IMR-90 (cell line): ENCODE measurements around the gene USP32. TPM values are rescaled to one million over a fixed set of nuclear protein-coding genes. Genes with fewer than 3 reads are reported as not detected.
A peak's percentile ranks its signal among the peaks of the same experiment; 100 is the strongest.

Source experiments
- ATAC-seq: fragments of 200-7000 bp; cut with Tn5 transposase; 2 replicates; pipeline ENCODE4 v1.9.1; 2020; ENCODE audit warnings: low read depth, mild to moderate bottlenecking, moderate library complexity
- BruUV-seq: library from RNA; stranded (reverse); fragments of 400-500 nt; replicated peaks from 2 replicates; lab custom pipeline; 2021; lab: Mats Ljungman, UMichigan
- CTCF ChIA-PET: fragments of 300-600 bp; formaldehyde crosslinking; extraction: SDS; loops from one replicate; lab custom pipeline; 2021; ENCODE audit warnings: antibody characterized with exemption; lab: Yijun Ruan, JAX
- POLR2A ChIA-PET: fragments of 300-600 bp; sonication (Branson Sonifier 250); formaldehyde crosslinking; loops from one replicate; lab custom pipeline; 2022; ENCODE audit warnings: antibody characterized with exemption; ENCODE audit not compliant: unreplicated experiment; lab: Charles Lee
- DNase-seq: peaks from one replicate; pipeline ENCODE4 v3.0.0; 2013
- H2AFZ ChIP-seq: replicated peaks from 2 replicates; pipeline ENCODE3; 2013; ENCODE audit warnings: low read length, mild to moderate bottlenecking; ENCODE audit not compliant: poor library complexity
- H2AK5ac ChIP-seq: 2 replicates; pipeline ENCODE4 v1.6.1; 2013; ENCODE audit warnings: low read depth, low read length, inconsistent platforms
- H2AK9ac ChIP-seq: replicated peaks from 2 replicates; pipeline ENCODE3; 2013; ENCODE audit warnings: mild to moderate bottlenecking, low read depth, low read length, moderate library complexity; ENCODE audit not compliant: poor library complexity
- H2BK120ac ChIP-seq: 2 replicates; pipeline ENCODE4 v1.6.1; 2013; ENCODE audit warnings: low read depth, low read length, inconsistent platforms
- H2BK15ac ChIP-seq: 3 replicates; pipeline ENCODE4 v1.6.1; 2013; ENCODE audit warnings: low read depth, low read length, inconsistent platforms
- H2BK20ac ChIP-seq: 2 replicates; pipeline ENCODE4 v1.6.1; 2013; ENCODE audit warnings: low read depth, mild to moderate bottlenecking, inconsistent platforms, low read length, moderate library complexity
- H2BK5ac ChIP-seq: 2 replicates; pipeline ENCODE4 v1.6.1; 2013; ENCODE audit warnings: mild to moderate bottlenecking, low read depth, low read length, inconsistent platforms; ENCODE audit not compliant: poor library complexity, severe bottlenecking
- H3K14ac ChIP-seq: replicated peaks from 2 replicates; pipeline ENCODE4 v1.6.1; 2013; ENCODE audit warnings: low read depth, low read length, inconsistent platforms
- H3K18ac ChIP-seq: 2 replicates; pipeline ENCODE4 v1.6.1; 2013; ENCODE audit warnings: low read depth, low read length, control low read depth
- H3K23ac ChIP-seq: 2 replicates; pipeline ENCODE4 v1.6.1; 2013; ENCODE audit warnings: low read depth, low read length, inconsistent platforms
- H3K27ac ChIP-seq: 2 replicates; pipeline ENCODE4 v1.5.1; 2013; ENCODE audit warnings: mild to moderate bottlenecking, control low read depth, low read length; ENCODE audit not compliant: insufficient read depth
- H3K27me3 ChIP-seq: 2 replicates; pipeline ENCODE4 v1.6.1; 2013; ENCODE audit warnings: low read length; ENCODE audit not compliant: control insufficient read depth, insufficient read depth
- H3K36me3 ChIP-seq: 2 replicates; pipeline ENCODE4 v1.6.1; 2013; ENCODE audit warnings: low read length, mixed read lengths; ENCODE audit not compliant: control insufficient read depth, insufficient read depth
- H3K4ac ChIP-seq: 2 replicates; pipeline ENCODE4 v1.6.1; 2013; ENCODE audit warnings: low read depth, low read length, inconsistent platforms
- H3K4me1 ChIP-seq: 2 replicates; pipeline ENCODE4 v1.6.1; 2013; ENCODE audit warnings: low read length, mixed read lengths; ENCODE audit not compliant: control insufficient read depth, insufficient read depth
- H3K4me2 ChIP-seq: 2 replicates; pipeline ENCODE4 v1.6.1; 2013; ENCODE audit warnings: low read depth, mild to moderate bottlenecking, control low read depth, low read length, moderate library complexity
- H3K4me3 ChIP-seq: 2 replicates; pipeline ENCODE4 v1.5.1; 2013; ENCODE audit warnings: low read depth, mild to moderate bottlenecking, control low read depth, low read length, moderate library complexity; ENCODE audit not compliant: insufficient read depth
- H3K56ac ChIP-seq: 2 replicates; pipeline ENCODE4 v1.6.1; 2013; ENCODE audit warnings: low read length, inconsistent platforms; ENCODE audit not compliant: insufficient read depth; ENCODE audit errors: extremely low read depth
- H3K79me1 ChIP-seq, 2 experiments: 2 replicates each; pipeline ENCODE4 v1.6.1; 2013; ENCODE audit warnings: low read length in 2 of 2, inconsistent platforms in 1 of 2, low read depth in 1 of 2
- H3K9ac ChIP-seq: 2 replicates; pipeline ENCODE4 v1.6.1; 2013; ENCODE audit warnings: low read depth, low read length, control low read depth
- H3K9me1 ChIP-seq: 2 replicates; pipeline ENCODE4 v1.6.1; 2013; ENCODE audit warnings: low read length, inconsistent platforms; ENCODE audit not compliant: insufficient read depth
- H3K9me3 ChIP-seq: 2 replicates; pipeline ENCODE4 v1.6.1; 2013; ENCODE audit warnings: low read length; ENCODE audit not compliant: control insufficient read depth, insufficient read depth
- H4K20me1 ChIP-seq: 2 replicates; pipeline ENCODE4 v1.6.1; 2013; ENCODE audit warnings: low read length, inconsistent platforms; ENCODE audit not compliant: insufficient read depth
- H4K5ac ChIP-seq: 2 replicates; pipeline ENCODE4 v1.6.1; 2013; ENCODE audit warnings: mild to moderate bottlenecking, low read depth, low read length, control low read depth
- H4K8ac ChIP-seq, 2 experiments: 2 replicates each; pipeline ENCODE4 v1.6.1; 2013; ENCODE audit warnings: low read depth in 2 of 2, low read length in 2 of 2, control low read depth in 1 of 2, inconsistent platforms in 1 of 2
- H4K91ac ChIP-seq: 2 replicates; pipeline ENCODE4 v1.6.1; 2013; ENCODE audit warnings: low read depth, low read length, inconsistent platforms; ENCODE audit not compliant: insufficient read depth
- CHD1 ChIP-seq: IDR thresholded peaks from 2 replicates; pipeline ENCODE4 v1.6.1; 2012; ENCODE audit warnings: low read depth, low read length, improper control_type of control experiment
- MAZ ChIP-seq: IDR thresholded peaks from 2 replicates; pipeline ENCODE4 v1.6.1; 2012; ENCODE audit warnings: low read depth, mild to moderate bottlenecking, low read length, improper control_type of control experiment, moderate library complexity, borderline replicate concordance
- RAD21 ChIP-seq: IDR thresholded peaks from 2 replicates; pipeline ENCODE4 v1.6.1; 2012; ENCODE audit warnings: low read length, improper control_type of control experiment
- RCOR1 ChIP-seq: IDR thresholded peaks from 2 replicates; pipeline ENCODE4 v1.6.1; 2012; ENCODE audit warnings: mild to moderate bottlenecking, low read length, improper control_type of control experiment; ENCODE audit not compliant: insufficient replicate concordance
- RFX5 ChIP-seq: IDR thresholded peaks from 2 replicates; pipeline ENCODE4 v1.8.0; 2012; ENCODE audit warnings: low read depth, mild to moderate bottlenecking, low read length, moderate library complexity
- WGBS, 2 experiments: methylation state at CpG; one replicate each; pipeline versions ENCODE4 v1.1.5 to v1.1.7; 2013; ENCODE audit warnings: missing lambda C conversion rate in 2 of 2; ENCODE audit not compliant: insufficient read length in 1 of 2; ENCODE audit errors: extremely low coverage in 2 of 2; 5-methylcytosine and 5-hydroxymethylcytosine counted together
- dilution Hi-C: fragments of 300-500 bp; cut with HindIII; formaldehyde crosslinking; loops from one replicate; pipeline ENCODE4 v1.14.3; 2018; ENCODE audit warnings: low sequenced_read_pairs; ENCODE audit not compliant: unreplicated experiment
- in situ Hi-C: fragments of 300-500 bp; cut with MboI; formaldehyde crosslinking; loops from 3 replicates; pipeline ENCODE4 v1.14.3; 2019; ENCODE audit warnings: low sequenced_read_pairs, inconsistent platforms, mixed read lengths
- intact Hi-C: fragments of 100-400 bp; cut with micrococcal nuclease; formaldehyde crosslinking; loops from 2 replicates; pipeline ENCODE4 v1.10.0; 2022
- polyA plus RNA-seq, 3 experiments: library from polyadenylated mRNA; depleted of rRNA; stranded (reverse); fragments of >200 nt; gene quantifications; 2 replicates each; pipeline ENCODE4 v1.2.3, GENCODE V29; 2012; ENCODE audit warnings: low replicate concordance in 1 of 3
- total RNA-seq: library from RNA; depleted of rRNA; stranded (reverse); fragments of >200 nt; gene quantifications from 2 replicates; pipeline ENCODE4 v1.2.3, GENCODE V29; 2012
- TF ChIP-seq, protein P1 (sequence below): conservative IDR thresholded peaks from 2 replicates; pipeline ENCODE4 v1.5.1; 2012; ENCODE audit warnings: mild to moderate bottlenecking, low read depth, low read length, improper control_type of control experiment

USP32 gene
- total and polyA plus RNA-seq, 2 of the 4 experiments (the other 2 are of a cell fraction): 16.8 to 46.8 TPM

GRCh38 chr17:60163108-60163784 is 228.7 kb downstream of the USP32 start:
- no peak overlapping the region for H3K4ac ChIP-seq
- H2BK20ac ChIP-seq: no peak overlapping the region
- H2BK120ac ChIP-seq: no peak overlapping the region
- WGBS, 2 experiments: 70% methylated on average over 2 of the region's 20 CpGs; no CpG with 5 or more reads in 1 of the 2 experiments
- no peak overlapping the region for H3K27ac ChIP-seq
- CTCF ChIA-PET: no interaction called here
- H3K9me1 ChIP-seq: no peaks in the 10 kb centered on the region
- H3K23ac ChIP-seq: no peak overlapping the region
- H3K56ac ChIP-seq: no peak overlapping the region
- no peak overlapping the region for H3K14ac ChIP-seq
- H2BK15ac ChIP-seq: no peak overlapping the region
- intact Hi-C loops: no loop called here
- H4K91ac ChIP-seq: no peak overlapping the region
- H2AFZ ChIP-seq: peak overlapping the region; percentile 51
- H3K4me2 ChIP-seq: no peak overlapping the region
- no peak overlapping the region for H3K4me3 ChIP-seq
- H3K36me3 ChIP-seq: no peaks in the 10 kb centered on the region
- no peak overlapping the region for H3K9ac ChIP-seq
- H2AK5ac ChIP-seq: no peak overlapping the region
- H4K8ac ChIP-seq: no peak overlapping the region
- no peak overlapping the region for H4K5ac ChIP-seq
- TF ChIP-seq CHD1 (no peak), RCOR1 (no peak), RFX5 (no peak), MAZ (no peak), RAD21 (no peak)
- TF ChIP-seq, protein P1, sequence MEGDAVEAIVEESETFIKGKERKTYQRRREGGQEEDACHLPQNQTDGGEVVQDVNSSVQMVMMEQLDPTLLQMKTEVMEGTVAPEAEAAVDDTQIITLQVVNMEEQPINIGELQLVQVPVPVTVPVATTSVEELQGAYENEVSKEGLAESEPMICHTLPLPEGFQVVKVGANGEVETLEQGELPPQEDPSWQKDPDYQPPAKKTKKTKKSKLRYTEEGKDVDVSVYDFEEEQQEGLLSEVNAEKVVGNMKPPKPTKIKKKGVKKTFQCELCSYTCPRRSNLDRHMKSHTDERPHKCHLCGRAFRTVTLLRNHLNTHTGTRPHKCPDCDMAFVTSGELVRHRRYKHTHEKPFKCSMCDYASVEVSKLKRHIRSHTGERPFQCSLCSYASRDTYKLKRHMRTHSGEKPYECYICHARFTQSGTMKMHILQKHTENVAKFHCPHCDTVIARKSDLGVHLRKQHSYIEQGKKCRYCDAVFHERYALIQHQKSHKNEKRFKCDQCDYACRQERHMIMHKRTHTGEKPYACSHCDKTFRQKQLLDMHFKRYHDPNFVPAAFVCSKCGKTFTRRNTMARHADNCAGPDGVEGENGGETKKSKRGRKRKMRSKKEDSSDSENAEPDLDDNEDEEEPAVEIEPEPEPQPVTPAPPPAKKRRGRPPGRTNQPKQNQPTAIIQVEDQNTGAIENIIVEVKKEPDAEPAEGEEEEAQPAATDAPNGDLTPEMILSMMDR: no peak
- no peaks in the 10 kb centered on the region for H3K79me1 ChIP-seq
- dilution Hi-C loops: no loop called here
- H3K4me1 ChIP-seq: peaks cover 2% of the 10 kb centered on the region; the same call in 1 of the 2 replicates
- H3K18ac ChIP-seq: no peak overlapping the region
- in situ Hi-C loops: no loop called here
- H3K9me3 ChIP-seq: no peaks in the 10 kb centered on the region
- DNase-seq (no peak), ATAC-seq (no peak)
- H3K27me3 ChIP-seq: peaks cover 28% of the 10 kb centered on the region
- H2AK9ac ChIP-seq: peak overlapping the region; percentile 42
- POLR2A ChIA-PET: no interaction called here
- BruUV-seq: no TSS peak
- no peaks in the 10 kb centered on the region for H4K20me1 ChIP-seq
- no peak overlapping the region for H2BK5ac ChIP-seq
